Measurements from ENCODE around the gene MYCL.

MYCL gene, protein sequence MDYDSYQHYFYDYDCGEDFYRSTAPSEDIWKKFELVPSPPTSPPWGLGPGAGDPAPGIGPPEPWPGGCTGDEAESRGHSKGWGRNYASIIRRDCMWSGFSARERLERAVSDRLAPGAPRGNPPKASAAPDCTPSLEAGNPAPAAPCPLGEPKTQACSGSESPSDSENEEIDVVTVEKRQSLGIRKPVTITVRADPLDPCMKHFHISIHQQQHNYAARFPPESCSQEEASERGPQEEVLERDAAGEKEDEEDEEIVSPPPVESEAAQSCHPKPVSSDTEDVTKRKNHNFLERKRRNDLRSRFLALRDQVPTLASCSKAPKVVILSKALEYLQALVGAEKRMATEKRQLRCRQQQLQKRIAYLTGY

DNA sequence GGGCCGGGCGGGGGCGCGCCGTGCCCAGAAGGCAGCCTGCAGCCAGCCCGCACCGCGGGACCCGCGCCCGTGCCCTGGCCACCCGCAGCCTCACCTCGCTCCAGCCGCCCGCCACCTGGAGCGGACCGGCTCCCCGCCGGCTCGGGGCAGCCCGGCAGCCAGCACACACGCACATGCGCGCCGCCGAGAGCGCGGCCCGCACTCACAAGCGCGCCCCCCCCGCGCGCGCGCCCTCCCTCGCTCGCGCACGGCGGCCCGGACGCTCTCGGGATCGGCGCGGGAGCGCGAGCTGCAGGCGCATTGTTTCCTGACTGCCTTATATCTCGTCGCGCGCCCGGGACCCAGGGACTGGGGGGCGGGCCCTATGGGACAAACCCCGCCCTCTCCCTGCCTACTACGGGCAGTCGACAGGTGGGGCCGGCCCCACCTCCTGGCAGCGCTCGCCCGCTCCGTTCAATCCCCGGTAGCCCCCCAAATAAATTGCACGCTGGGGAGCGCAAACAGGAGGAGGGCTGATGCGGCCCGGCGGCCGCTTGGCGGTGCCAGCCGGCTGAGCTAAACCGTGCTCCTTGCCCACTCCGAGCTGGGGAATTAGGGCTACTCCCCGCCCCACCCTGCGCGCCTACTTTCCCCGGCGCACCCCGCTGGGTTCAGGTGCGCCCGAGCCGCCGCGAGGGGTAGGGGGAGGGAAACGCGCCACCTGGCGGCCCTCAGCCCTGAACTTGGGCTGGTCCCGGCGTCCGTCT, at the start of gene MYCL:
TSS of gene MYCL (minus strand) at position 204 of the 746 bp plus-strand sequence. CDS start 483 bp downstream, outside the sequence.
- DNase-seq, result peak; percentile 89

DNA sequence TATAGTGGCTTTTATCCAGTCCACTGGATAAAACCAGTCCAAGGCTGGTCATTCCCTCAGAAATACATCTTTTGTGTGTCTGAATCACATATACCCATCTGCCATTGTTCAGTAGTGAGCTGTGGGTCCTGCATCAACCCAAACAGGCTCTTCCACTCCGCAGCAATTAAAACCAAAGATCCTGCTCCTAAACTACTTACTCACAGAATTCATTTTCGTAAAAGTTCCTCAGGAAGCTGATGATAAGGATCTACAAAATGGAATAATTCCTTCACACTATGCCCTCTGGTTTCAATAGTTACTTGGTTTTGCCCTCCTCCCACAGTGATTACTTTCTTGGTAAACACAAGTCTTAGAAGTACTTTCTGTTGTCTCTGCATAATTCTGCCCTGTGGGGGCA, 48.2 kb upstream of the MYCL start:
- DNase-seq, result no peak

DNA sequence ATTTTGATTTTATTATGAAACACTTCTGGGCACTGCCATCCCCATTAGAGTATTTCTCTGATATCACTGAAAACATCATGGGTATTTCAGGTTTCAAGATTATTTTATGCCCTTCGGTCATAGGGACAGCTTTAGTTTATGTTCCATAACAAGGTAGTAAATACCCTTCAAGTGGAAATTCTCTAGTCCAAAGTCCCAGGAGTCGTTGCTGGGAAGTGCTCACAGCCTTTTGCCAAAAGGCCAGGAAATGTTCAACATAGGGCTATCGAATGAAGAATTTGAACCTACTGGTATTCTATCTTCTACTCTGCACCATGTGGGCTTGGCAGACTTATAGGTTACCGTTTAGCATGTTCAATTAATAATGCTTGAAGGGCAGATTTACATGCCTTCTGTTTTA, 45.5 kb upstream of the MYCL start:
- no peak for DNase-seq

DNA sequence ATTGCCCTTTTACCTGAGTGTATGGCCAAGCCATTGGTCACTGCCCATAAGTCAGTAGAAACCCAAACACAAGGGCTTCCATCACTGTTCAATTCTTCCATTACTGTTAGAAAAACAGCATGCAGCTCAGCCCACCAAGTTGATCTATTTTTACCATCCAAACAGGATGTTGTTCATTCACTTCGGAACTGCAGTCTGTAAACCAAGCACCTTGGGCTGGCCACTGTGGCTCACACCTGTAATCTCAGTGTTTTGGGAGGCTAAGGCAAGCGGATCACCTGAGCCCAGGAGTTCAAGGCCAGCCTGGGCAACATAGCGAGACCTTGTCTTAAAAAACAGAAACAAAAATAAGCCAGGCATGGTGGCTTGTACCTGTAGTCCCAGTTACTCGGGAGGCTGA, 44.5 kb upstream of the MYCL start:
- DNase-seq, result no peak

DNA sequence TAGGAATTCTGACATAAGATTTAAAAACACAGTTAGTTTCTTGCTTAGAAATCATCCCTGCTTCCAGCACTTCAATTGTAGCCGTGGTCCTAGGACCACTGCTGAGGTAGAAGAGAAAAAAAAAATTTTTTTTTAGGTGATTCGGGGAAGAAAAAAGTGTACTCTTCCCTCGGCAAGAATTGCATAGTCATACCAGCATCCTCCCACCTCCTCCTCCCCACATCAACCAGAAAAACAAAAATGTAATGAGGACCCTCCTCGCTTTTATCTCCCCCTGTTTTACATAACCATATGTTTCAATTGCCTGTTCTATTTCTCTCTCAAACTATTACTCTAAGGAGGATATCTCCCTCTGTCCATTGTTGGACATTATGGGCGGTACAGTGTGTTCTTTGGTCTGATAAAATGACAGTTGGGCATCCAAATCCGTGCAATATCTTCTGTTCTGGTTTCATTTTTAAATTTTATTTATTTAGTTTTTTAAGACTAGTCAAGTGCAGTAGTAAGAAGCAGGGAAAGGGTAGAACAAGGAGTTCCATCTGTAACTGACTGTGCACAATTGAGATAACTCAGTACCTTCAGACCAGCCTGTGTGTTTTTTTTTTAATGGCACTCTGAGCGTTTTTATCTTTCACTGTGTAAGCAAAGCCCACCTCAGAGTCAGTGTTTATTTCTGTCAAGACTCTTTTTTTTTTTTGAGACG, 42.8 kb upstream of the MYCL start:
- no peak for DNase-seq

DNA sequence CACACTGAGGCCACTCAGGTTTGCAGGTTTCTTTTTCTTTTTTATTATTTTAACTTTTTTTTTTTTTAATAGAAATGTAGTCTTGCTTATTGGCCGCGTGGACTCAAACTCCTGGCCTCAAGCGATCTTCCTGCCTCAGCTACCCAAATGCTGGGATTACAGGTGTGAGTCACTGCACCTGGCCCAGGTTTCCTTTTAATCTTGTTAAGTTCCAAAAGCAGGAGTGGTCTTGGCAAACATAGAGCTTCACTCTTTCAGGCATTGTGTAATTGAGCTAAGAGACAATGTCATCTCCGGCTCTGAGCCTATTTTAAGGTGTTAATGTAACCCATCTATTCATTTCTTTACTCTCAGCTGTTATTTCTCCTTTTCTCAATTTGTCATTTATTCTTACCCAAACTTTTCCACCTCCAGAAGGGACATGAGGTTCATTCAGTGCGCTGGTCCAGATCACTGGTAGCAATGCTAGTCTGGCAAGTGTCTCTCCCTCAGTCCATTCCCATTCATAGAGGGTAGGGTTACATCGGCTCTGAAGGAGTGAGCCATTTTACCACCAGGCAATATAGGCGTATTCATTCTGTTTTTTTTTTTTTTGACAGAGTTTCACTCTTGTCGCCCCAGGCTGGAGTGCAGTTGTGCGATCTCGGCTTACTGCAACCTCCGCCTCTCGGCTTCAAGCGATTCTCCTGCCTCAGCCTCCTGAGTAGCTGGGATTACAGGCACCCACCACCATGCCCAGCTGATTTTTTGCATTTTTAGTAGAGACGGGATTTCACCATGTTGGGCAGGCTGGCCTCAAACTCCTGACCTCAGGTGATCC, 42.0 kb upstream of the MYCL start:
- DNase-seq, result no peak

DNA sequence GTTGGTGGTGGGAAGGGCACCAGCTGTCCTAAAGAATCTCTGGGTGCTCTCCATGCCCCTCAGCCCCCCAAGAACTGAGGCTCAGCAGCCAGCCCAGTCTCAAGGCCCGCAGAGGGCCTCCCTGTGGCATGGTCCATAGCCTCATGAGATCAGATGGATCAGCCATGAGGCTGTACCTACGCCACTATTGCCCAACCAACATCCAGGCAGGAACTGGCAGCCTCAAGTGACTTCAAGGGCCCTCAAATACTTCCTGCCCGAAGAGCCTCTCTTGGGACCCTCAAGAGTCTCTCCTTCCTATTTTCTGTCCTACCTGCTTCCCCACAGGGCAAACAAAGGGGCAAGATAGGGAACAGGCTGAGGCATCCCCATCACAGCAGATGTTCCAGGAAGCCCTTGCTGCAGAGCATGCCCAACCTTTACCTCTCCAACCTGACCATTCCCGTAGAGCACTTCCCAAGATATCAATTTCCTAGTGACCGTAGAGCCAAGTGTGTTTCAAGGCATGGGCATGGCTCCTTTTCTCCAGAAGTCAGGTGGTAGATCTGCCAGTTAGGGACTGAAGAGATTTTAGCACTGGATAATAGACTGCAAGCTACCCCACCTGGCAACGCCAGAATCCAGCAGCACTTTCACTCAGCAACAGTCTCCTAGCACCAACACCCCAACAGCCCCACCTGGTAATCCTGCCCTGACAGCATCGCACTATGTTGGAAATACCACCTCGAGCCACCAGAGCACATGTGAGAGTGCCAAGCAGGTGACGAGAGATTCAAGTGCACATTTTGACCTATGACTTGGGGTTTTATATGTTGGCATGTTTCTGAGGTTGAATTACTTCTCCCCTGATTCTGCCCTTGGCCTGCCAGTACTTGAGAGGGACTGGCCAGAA, 39.5 kb upstream of the MYCL start:
- DNase-seq, result no peak

DNA sequence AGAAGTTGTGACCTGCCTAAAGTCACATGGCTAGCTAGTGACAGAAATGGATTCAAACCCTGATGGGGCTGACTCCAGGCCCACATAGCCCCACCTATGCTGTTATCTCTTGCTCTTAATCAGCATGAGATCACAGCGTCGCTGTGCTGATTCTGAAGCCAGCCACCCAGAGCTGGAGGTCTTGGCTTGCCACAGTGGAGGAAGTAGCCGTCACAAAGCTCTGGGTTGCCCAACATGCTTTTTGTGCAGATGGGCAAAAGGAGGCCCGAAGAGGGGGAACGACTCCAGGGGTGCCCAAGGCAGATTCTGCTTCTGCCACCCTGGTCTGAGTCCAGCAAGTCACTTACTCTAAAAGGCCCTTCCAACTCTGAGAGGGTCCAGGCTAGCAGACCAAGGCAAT, 38.5 kb upstream of the MYCL start:
- no peak for DNase-seq

DNA sequence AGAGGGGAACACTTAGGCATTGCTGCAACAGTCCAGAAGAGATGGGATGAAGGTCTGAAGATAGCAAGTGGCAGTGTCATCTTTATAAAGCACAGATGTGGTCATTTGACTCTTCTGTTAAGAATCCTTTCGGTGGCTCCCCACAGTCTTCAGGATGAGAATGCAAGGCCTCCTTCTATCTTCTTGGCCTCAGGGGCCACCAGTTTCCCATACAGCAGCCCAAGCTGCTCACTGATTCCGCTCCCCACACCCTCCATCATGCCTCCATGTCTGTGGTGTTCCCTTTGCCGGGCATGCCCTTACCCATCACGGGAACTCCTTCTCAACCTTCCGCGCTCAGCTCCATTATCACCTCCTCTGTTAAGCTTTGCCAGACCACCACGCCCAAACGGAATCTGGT, 37.1 kb upstream of the MYCL start:
- DNase-seq, result no peak

DNA sequence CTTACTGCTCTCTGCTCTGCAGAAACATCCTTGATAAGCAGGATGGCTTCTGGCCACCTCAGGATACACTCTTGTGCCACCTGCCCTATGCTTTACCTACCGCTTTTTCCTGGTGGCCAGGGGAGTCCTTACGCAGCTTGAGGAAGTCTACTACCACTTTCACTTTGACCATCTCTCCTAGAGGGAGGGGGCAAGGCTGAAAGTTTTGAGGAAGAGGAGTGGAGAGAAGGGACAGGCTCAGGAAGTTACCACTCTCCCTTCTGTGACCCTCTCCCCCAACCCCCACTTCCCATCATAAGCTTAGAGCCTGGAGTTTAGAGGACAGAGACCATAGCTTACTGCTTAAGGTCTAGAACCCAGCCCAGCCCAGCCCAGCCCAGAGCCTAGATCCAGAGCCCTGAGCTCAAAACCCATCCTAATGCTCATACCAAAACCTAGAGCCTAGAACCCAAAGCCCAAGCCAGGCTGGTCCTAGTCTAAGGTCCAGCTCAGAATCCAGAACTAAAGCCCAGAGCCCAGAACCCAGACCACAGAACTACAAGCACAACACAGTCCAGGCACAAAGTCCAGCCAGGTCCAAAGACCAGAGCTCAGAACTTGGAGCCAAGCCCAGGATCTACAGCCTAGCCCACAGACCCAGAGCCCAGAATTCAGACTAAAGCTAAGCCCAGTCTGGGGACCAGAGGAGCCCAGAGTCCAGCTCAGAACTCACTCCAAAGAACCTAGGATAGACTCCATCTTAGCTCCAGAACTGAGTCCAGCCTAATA, 35.2 kb upstream of the MYCL start:
- DNase-seq, result no peak

DNA sequence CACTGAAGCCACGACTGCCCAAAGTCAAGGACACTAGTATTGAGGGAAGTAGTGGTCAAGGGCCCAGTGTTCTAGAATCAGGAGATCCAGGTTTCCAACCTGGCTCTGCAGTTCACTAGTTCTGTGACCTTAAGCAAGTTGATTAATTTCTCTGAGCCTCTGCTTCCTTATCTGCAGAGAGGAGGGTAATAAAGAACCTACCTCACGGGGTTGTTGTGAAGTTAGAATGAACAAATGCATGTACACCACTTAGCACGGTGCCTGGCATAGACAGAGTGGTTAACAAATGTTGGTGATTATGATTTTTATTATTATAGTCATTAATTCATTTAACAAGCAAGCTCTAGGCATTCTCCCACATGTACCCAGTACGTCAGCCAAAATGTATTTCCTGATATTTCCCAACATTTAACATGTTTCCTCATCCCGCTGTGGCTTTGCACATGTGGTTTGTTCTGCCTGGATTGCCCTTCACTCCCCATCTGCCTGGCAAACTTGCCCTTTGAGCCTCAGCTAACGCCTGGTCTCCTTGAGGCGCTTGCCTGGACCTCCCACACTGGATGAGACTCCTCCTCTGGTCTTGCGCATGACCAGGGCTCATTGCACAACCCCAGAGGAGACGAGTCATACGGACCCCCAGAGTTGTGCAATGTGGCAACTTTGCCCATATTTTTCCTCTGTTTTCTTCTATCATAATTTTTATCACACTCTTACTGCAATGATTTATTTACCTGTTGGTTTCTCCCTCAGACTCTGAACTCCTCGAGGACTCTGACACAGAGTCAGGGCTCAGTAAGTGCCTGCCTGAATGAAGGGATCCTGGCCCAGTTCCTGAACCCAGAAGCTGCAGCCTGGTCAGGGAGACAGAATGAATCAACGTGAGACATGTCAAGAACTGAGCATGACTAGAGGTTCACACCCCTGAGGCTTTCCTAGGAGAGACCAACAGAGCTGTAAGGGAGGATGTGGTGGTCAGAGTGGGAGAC, 32.5 kb upstream of the MYCL start:
- DNase-seq, result no peak

DNA sequence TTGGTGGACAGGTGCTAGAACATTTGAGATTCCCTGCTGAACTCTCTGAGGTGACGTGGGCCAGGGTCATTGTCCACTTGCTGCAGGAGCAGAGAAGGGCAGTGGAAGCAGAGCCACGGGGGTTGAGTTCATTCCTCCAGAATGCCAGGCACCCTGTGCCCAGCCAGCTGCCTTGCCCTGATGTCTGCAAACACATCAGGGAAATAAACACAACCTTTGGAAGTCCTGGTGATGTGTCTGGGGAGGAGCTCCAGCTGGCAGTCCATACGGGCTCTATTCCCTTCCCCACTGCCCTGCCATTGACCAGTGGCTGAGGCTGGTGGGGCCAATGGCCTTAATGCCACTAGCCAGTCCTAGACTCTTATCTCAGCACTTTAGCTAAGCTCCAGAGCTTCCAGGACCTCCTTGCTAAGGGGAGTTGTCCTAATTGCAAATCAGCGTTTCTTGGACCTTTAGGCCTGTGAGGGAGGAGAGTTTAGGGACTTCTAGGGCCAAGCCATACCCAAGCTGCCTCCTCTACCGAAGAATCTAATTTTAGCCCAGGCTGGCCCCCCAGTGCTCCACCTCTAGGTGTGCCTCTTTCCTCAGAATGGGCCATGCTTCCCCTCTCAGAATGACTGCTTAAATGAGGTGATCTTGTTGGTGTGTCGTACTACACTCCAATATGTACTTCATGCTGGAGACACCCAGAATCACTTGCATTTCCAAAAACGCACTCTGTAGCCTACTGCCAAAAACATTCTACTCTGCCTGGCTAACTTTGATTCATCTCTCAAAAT, 27.3 kb upstream of the MYCL start:
- DNase-seq, result no peak

DNA sequence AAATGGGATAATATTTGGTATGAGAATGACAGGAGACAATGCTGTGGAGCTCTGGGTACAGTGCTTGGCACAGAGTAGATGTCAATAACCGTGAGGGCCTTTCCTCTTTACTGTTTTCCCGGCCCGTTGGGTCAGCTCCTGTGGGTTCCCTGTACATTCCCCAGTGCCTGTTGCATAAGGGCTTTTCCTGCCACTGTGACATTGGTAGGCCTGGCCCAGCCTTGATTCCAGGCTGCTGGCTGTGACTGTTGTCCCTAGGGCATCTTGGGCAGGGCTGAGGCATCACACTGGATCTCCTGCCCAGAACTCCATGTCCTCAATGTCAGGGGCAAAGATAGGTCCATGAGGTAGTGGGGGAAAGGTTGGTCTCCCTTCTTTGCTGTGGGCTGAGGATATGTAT, 25.8 kb upstream of the MYCL start:
- no peak for DNase-seq

DNA sequence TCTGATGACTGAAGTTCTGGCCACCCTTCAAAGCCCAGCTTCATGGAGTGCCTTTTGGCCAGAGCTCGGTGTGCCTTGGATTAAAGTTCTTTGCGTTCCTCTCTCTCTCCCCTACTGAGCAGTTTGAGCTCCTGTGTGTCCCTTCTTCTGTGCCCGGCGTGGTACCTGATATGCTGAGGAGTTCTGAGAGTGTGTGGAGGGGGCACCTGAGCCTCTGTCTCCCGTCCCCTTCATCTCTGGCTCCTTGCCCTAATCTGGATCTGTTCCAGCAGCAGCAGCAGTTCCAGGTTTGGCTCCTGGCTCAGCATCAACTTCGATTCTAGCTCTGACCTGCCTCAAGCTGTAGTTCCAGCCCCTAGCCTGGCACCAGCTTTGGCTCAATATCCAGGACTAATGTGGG, 25.1 kb upstream of the MYCL start:
- DNase-seq, result no peak

DNA sequence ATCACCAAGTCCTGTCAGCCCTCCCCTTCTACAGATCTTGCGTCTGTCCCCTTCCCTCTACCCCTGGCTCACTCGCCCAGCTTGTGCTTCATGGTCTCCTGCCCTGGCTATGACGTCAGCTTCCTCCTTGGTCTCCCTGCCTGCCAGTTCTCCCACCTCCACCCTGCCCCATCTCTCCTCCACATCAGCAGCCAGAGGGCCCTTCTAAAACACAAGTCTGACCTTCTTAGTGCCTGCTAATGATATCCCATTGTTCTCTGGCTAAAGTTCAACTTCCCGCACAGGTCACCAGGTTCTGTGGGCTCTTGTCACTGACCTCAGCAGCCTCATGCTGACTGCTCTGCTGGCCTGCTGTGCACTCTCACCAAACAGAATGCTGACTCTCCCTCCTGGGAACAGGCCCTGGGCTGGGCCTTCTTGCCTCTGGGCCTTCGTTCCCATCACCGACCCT, 24.7 kb upstream of the MYCL start:
- DNase-seq, result peak; percentile 7

DNA sequence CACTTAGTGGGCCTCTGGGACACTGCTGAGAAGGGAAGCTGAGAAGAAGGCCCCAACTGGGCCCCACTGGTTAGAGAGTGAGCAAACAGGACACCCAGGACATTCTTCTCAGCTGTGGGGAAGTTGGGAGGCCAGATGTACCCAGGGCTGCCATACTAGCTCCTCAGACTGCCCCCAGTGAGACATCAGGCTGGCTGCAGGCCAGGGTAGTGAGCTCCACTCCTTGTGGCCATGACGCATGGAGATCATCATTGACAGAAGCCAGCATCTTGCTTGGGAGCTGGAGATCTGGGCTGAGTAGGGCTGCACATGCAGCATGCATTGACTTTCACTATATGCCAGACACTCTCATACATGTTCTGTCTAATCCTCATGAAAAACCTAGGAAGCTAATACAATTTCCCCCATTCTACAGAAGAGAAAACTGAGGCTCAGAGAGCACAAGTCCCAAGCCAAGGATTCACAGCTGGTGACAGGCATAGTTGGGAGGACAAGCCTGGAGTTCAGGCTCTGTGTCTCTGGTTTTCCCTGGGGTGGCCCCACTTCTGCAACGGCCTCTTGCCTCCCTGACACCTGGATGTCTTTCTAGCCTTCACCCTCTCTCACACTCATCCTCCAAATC, 24.1 kb upstream of the MYCL start:
- DNase-seq, result no peak

DNA sequence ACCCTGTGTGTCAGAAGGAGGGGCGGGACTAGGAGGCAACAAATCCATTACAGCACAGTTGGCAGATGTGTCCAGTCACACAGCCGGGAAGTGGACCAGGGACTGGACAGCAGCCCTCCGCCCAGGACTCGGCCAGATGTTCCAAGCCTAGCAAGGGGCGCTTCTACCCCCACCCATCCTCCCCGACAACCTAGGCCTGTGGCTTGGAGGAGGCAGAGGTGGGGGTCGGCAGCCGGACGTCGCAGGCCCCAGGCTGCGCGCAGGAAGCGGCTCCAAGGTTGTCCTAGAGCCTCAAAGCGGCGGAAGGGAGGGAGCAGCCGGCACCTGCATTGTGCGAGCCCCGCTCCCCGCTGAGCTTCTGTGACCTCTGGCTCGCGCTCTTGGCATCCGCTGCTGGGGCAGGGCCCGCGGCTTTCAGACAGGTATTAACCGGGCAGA, 20.6 kb upstream of the MYCL start:
- peak; percentile 43 for DNase-seq

DNA sequence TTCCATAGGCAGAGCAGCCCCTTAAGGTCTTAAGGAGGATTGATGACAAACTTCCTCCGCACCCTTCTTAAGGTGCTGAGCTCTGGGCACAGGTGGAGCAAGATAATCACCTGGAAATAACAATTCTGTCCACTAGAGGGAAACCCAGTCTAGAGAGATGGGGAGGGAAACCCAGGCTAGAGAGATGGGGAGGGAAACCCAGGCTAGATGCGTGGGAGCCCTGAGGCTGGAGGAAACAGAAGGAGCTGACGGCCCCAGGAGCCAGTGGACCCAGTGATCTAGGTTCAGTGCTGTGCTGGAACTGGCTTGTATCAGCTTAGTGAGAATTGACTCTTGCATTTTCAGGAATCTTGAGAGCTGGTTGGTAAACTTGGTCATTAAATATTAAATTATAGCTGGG, 17.8 kb upstream of the MYCL start:
- DNase-seq, result peak; percentile 25
